Measurements from ENCODE around the gene CCDC142.

GRCh38 chr2:74498500-74499266, 15.9 kb upstream of the CCDC142 start:
- no peak for TF ChIP-seq CTCF (IDR thresholded peaks at IDR 0.05)
- no peak; the same call in none of the 2 replicates for TF ChIP-seq POLR2AphosphoS5 (IDR thresholded peaks at IDR 0.05; ENCODE audit: low read depth, low read length)
- TF ChIP-seq SIN3A (IDR thresholded peaks at IDR 0.05; ENCODE audit: borderline replicate concordance, insufficient read depth, low read depth, low read length), result no peak; the same call in 1 of the 2 replicates
- no peak for TF ChIP-seq REST (IDR thresholded peaks at IDR 0.05; ENCODE audit: insufficient read depth in 1 of 2, low read depth in 2 of 2, low read length in 1 of 2)
